ENCODE measurements around the gene ATG101. TPM values are rescaled to one million over a fixed set of nuclear protein-coding genes. Genes with fewer than 3 reads are reported as not detected.

The ATG101 gene
- total and polyA plus RNA-seq, 2 of the 8 experiments (the other 6 are each of a cell fraction or from before 2014, with no cell fraction given) = 49.8 to 55.9 TPM

- Histone ChIP-seq H3K23me2 (ENCODE audit: low read depth, low read length) (0 out of 2 replicates have a peak, but pooled peaks cover 2% of the 10 kb centered on the region), H3K36me3 (ENCODE audit: control insufficient read depth in 2 of 4, insufficient read depth in 4 of 4, low read length in 3 of 4) (no peaks in the 10 kb centered on the region), H3K4me1 (replicated peaks in 1 of 4; ENCODE audit: control insufficient read depth in 3 of 4, insufficient read depth in 4 of 4, low read length in 3 of 4) (peaks cover 32 to 53% (median 35%) of the 10 kb centered on the region in 4 experiments), H2AK5ac (ENCODE audit: low read depth, low read length) (peak overlapping the region; percentile 89), H3K79me2 (ENCODE audit: control insufficient read depth in 1 of 2, insufficient read depth in 2 of 2, low read length in 2 of 2) (no peaks in the 10 kb centered on the region), H2BK12ac (ENCODE audit: low read depth, low read length) (peak overlapping the region; percentile 97), H2BK15ac (ENCODE audit: low read length) (no peak overlapping the region; the same call in 1 of the 2 replicates), H2BK120ac (replicated peaks; ENCODE audit: low read depth, low read length) (no peak overlapping the region), H2AFZ (ENCODE audit: low read length) (no peak overlapping the region), H3K9ac (replicated peaks in 1 of 4; ENCODE audit: extremely low read depth in 1 of 4, low read depth in 3 of 4, low read length in 3 of 4) (no peak overlapping the region), H4K8ac (ENCODE audit: extremely low read depth, insufficient read depth, low read length) (0 out of 2 replicates have a peak overlapping the region, but pooled peaks have one; percentile 54), H3K27me3 (replicated peaks in 1 of 4; ENCODE audit: control insufficient read depth in 3 of 4, extremely low read depth in 1 of 4, insufficient read depth in 3 of 4, low read length in 3 of 4) (no peaks in the 10 kb centered on the region), H3K4ac (replicated peaks; ENCODE audit: insufficient read length, low read depth, low read length) (peak overlapping the region; percentile 10), H2BK20ac (ENCODE audit: low read length) (peak overlapping the region; percentile 97), H2BK5ac (ENCODE audit: low read depth, low read length) (peak overlapping the region; percentile 90; the same call in 1 of the 2 replicates), H4K5ac (ENCODE audit: insufficient read length, low read depth, low read length) (no peak overlapping the region), H3K9me3 (ENCODE audit: insufficient read depth in 2 of 2, low read depth in 1 of 2, low read length in 1 of 2) (no peaks in the 10 kb centered on the region), H3K79me1 (ENCODE audit: low read depth, low read length) (no peaks in the 10 kb centered on the region), H3K56ac (replicated peaks; ENCODE audit: insufficient read length, low read depth, low read length) (no peak overlapping the region), H3K23ac (ENCODE audit: insufficient read length) (no peak overlapping the region), H3K14ac (ENCODE audit: insufficient read length) (no peak overlapping the region), H3K4me2 (ENCODE audit: insufficient read depth in 1 of 2, low read depth in 2 of 2, low read length in 2 of 2) (no peak overlapping the region), H4K20me1 (replicated peaks in 1 of 2; ENCODE audit: control insufficient read depth in 1 of 2, insufficient read depth in 2 of 2, low read length in 2 of 2) (no peaks in the 10 kb centered on the region), H3K4me3 (ENCODE audit: extremely low read depth in 1 of 4, insufficient read depth in 2 of 4, low read depth in 3 of 4, low read length in 4 of 4) (no peak overlapping the region), H4K91ac (replicated peaks; ENCODE audit: insufficient read length, low read length) (peak overlapping the region; percentile 13), H3K27ac (ENCODE audit: low read depth, low read length) (no peak overlapping the region), H3K18ac (ENCODE audit: extremely low read depth, low read length) (peak overlapping the region; percentile 88; the same call in 1 of the 2 replicates)
- WGBS, 2 experiments (ENCODE audit: extremely low coverage in 1 of 2, insufficient coverage in 1 of 2, insufficient read length in 1 of 2, insufficient replicate concordance in 2 of 2, low coverage in 1 of 2, low lambda C conversion rate in 2 of 2, missing lambda C conversion rate in 1 of 2) = 69% methylated on average over 7 of the region's 8 CpGs; no CpG with 5 or more reads in 1 of the 2 experiments
- DNase-seq (ENCODE audit: low read depth in 1 of 2, low spot score in 2 of 2) (no peak), FAIRE-seq (no peak)
- CTCF ChIA-PET (ENCODE audit: partially characterized antibody) = interaction anchor here (0.6 to 12.6 kb wide), 26 partner anchors 9 to 857 kb away, joined by 3 to 338 read pairs (median 4); no protein-coding TSS in a partner anchor
- POLR2A ChIA-PET (ENCODE audit: partially characterized antibody) = interaction anchor here (0.7 to 2.0 kb wide), 5 partner anchors 15 to 96 kb away, joined by 3 to 5 read pairs (median 3); no protein-coding TSS in a partner anchor
- TF ChIP-seq ATF3 (IDR thresholded peaks at IDR 0.05; ENCODE audit: insufficient read depth, low read depth, low read length) (no peak), JUND (IDR thresholded peaks at IDR 0.05; ENCODE audit: low read length) (peak; percentile 7; the same call in 1 of the 2 replicates), TBP (IDR thresholded peaks at IDR 0.05; ENCODE audit: low read depth, low read length) (no peak), YY1 (IDR thresholded peaks at IDR 0.05; ENCODE audit: low read depth, low read length) (no peak), FOSL1 (IDR thresholded peaks at IDR 0.05; ENCODE audit: insufficient read depth, low read depth, low read length) (no peak), KDM4A (IDR thresholded peaks at IDR 0.05; ENCODE audit: low read depth, low read length, severe bottlenecking) (no peak), POU5F1 (IDR thresholded peaks at IDR 0.05; ENCODE audit: low read depth, low read length) (no peak), CHD2 (IDR thresholded peaks at IDR 0.05; ENCODE audit: low read length) (no peak), EP300 (IDR thresholded peaks at IDR 0.05; ENCODE audit: borderline replicate concordance in 1 of 2, low read depth in 2 of 2, low read length in 2 of 2) (0 out of 3 replicates have a peak, but pooled peaks of 1 of the 2 experiments have one; percentile 13), SP2 (IDR thresholded peaks at IDR 0.05; ENCODE audit: low read length) (no peak)
- TF ChIP-seq, protein P1, sequence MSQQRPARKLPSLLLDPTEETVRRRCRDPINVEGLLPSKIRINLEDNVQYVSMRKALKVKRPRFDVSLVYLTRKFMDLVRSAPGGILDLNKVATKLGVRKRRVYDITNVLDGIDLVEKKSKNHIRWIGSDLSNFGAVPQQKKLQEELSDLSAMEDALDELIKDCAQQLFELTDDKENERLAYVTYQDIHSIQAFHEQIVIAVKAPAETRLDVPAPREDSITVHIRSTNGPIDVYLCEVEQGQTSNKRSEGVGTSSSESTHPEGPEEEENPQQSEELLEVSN (IDR thresholded peaks at IDR 0.05) = no peak
These were observed 53.9 kb downstream of the ATG101 start for GRCh38 chr12:52123487-52124186.

Measured in H1 (cell line).